ENCODE data around the gene TP53I11.

The TP53I11 gene

DNA sequence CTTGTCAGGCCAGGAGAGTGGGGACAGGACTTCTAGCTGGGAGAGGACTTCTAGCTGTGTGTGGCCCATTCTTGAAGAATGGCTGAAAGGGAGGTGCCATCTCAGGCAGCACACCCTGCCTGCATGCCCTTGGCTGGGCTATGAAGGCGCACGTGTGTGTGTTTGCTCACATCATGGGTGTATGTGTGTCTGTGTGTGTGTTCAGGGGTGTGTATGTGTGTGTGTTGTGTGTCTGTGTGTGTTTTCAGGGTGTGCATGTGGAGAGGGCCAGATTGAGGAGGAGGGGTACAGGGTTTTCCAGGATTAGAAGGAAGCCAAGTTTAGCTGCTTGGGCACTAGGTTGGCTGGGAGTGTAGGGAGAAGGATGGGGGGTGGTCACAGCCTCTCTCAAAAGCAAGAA lies 16.6 kb downstream of the TP53I11 start:
- Histone ChIP-seq H3K4ac (ENCODE audit: low read depth, low read length) (no peak overlapping the region), H3K4me1 (ENCODE audit: control insufficient read depth, low read depth, low read length) (no peaks in the 10 kb centered on the region), H3K79me1 (ENCODE audit: low read length) (no peaks in the 10 kb centered on the region), H3K9ac (ENCODE audit: low read length) (no peak overlapping the region), H3K18ac (ENCODE audit: low read length) (no peak overlapping the region), H3K56ac (ENCODE audit: low read length) (no peak overlapping the region), H2AK5ac (ENCODE audit: low read length) (no peak overlapping the region), H2BK120ac (ENCODE audit: low read depth, low read length) (no peak overlapping the region), H4K8ac (ENCODE audit: low read depth, low read length) (no peak overlapping the region), H3K23ac (ENCODE audit: low read length) (no peak overlapping the region), H3K4me3 (ENCODE audit: low read length) (no peak overlapping the region), H3K27me3 (ENCODE audit: insufficient read depth, low read length, poor library complexity) (no peaks in the 10 kb centered on the region), H3K79me2 (ENCODE audit: control insufficient read depth, insufficient read depth, low read length) (no peaks in the 10 kb centered on the region), H2BK5ac (ENCODE audit: low read length) (no peak overlapping the region), H3K4me2 (ENCODE audit: low read length) (no peak overlapping the region), H4K5ac (ENCODE audit: low read length) (no peak overlapping the region), H3K27ac (ENCODE audit: low read depth, low read length) (no peak overlapping the region), H3K36me3 (ENCODE audit: control insufficient read depth, insufficient read depth, low read length) (no peaks in the 10 kb centered on the region), H2BK15ac (replicated peaks; ENCODE audit: low read depth) (no peak overlapping the region)
- no peak for DNase-seq
- no CpG with 5 or more reads among the region's 2 CpGs for whole genome bisulfite sequencing (ENCODE audit: extremely low coverage, insufficient coverage, low lambda C conversion rate)

DNA sequence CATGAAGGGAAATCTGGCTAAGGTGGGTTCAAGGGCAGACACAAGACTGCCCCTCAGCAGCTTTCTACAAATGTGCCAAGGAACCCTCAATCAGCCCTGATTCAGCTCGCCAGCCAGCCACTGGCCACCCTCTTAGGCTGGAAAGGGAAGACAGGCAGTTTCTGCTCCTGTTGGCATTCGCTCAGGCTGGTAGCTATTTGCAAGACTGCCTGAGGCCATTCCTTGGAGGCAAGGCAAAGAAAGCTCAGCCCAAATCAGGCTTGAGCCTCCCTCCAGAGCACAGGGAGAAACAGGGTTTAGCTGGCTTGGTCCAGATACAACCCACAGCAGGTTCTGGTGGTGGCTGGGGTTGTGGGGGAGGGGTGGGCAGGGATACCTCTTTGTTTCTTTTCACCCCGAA lies 19.2 kb downstream of the TP53I11 start:
- H3K4me3 ChIP-seq (ENCODE audit: low read length): no peak overlapping the region
- H3K79me1 ChIP-seq (ENCODE audit: low read length): no peaks in the 10 kb centered on the region
- H2BK5ac ChIP-seq (ENCODE audit: low read length): no peak overlapping the region
- WGBS (ENCODE audit: extremely low coverage, insufficient coverage, low lambda C conversion rate): no CpG with 5 or more reads among the region's 3 CpGs
- no peak overlapping the region for H3K27ac ChIP-seq (ENCODE audit: low read depth, low read length)
- no peak overlapping the region for H4K8ac ChIP-seq (ENCODE audit: low read depth, low read length)
- H2BK15ac ChIP-seq (replicated peaks; ENCODE audit: low read depth): no peak overlapping the region
- H3K56ac ChIP-seq (ENCODE audit: low read length): no peak overlapping the region
- H3K4me2 ChIP-seq (ENCODE audit: low read length): no peak overlapping the region
- no peaks in the 10 kb centered on the region for H3K79me2 ChIP-seq (ENCODE audit: control insufficient read depth, insufficient read depth, low read length)
- no peaks in the 10 kb centered on the region for H3K27me3 ChIP-seq (ENCODE audit: insufficient read depth, low read length, poor library complexity)
- H3K18ac ChIP-seq (ENCODE audit: low read length): no peak overlapping the region
- peak; percentile 68 for DNase-seq
- H3K9ac ChIP-seq (ENCODE audit: low read length): peak overlapping the region; percentile 8
- H4K5ac ChIP-seq (ENCODE audit: low read length): no peak overlapping the region
- H3K4ac ChIP-seq (ENCODE audit: low read depth, low read length): no peak overlapping the region
- no peaks in the 10 kb centered on the region for H3K36me3 ChIP-seq (ENCODE audit: control insufficient read depth, insufficient read depth, low read length)
- H2BK120ac ChIP-seq (ENCODE audit: low read depth, low read length): no peak overlapping the region
- peaks cover 4% of the 10 kb centered on the region for H3K4me1 ChIP-seq (ENCODE audit: control insufficient read depth, low read depth, low read length)
- no peak overlapping the region for H3K23ac ChIP-seq (ENCODE audit: low read length)
- H2AK5ac ChIP-seq (ENCODE audit: low read length): no peak overlapping the region

DNA sequence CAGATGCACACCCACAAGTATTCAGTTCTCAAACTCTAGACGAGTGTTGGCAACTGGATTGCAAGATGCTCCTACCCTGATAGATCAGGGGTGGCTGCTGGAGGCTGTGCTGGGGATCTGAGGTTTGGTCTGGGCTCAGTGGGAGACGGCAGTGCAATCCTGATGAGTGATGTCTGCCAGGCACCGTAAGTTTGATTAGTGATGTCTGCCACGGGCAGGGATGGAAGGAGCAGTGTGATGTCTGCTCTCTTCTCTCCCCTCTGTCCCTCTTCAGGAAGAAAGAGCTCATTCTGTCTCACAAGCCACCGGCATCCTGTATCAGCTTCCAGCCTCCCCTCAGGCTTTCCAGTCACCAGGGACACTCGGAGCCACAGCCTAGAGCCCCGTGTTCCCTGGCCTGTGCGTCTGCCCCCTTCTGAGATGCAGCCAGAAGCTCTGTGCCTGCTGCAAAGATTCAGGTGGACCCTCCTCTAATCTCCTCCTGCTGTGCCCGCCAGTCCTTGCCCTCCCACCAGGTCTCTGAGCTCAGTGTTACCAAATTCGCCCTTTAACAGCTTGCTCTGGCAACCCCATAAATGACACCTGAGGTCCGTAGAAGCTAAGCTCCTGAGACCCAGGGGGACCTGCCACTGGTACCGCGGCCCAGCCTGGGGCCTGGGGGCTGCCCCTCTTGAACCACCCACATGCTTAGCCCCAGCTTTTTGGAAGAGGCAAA lies 19.9 kb downstream of the TP53I11 start:
- H3K4me2 ChIP-seq (ENCODE audit: low read length): no peak overlapping the region
- no peak overlapping the region for H2AK5ac ChIP-seq (ENCODE audit: low read length)
- no CpG with 5 or more reads among the region's 13 CpGs for WGBS (ENCODE audit: extremely low coverage, insufficient coverage, low lambda C conversion rate)
- H3K79me2 ChIP-seq (ENCODE audit: control insufficient read depth, insufficient read depth, low read length): no peaks in the 10 kb centered on the region
- H3K4me3 ChIP-seq (ENCODE audit: low read length): no peak overlapping the region
- H2BK120ac ChIP-seq (ENCODE audit: low read depth, low read length): no peak overlapping the region
- H3K4me1 ChIP-seq (ENCODE audit: control insufficient read depth, low read depth, low read length): peaks cover 4% of the 10 kb centered on the region
- no peak overlapping the region for H3K56ac ChIP-seq (ENCODE audit: low read length)
- peak; percentile 71 for DNase-seq
- no peak overlapping the region for H3K18ac ChIP-seq (ENCODE audit: low read length)
- no peak overlapping the region for H4K8ac ChIP-seq (ENCODE audit: low read depth, low read length)
- no peaks in the 10 kb centered on the region for H3K79me1 ChIP-seq (ENCODE audit: low read length)
- no peak overlapping the region for H2BK15ac ChIP-seq (replicated peaks; ENCODE audit: low read depth)
- H3K23ac ChIP-seq (ENCODE audit: low read length): no peak overlapping the region
- no peak overlapping the region for H3K9ac ChIP-seq (ENCODE audit: low read length)
- no peak overlapping the region for H2BK5ac ChIP-seq (ENCODE audit: low read length)
- no peak overlapping the region for H4K5ac ChIP-seq (ENCODE audit: low read length)
- no peaks in the 10 kb centered on the region for H3K36me3 ChIP-seq (ENCODE audit: control insufficient read depth, insufficient read depth, low read length)
- no peak overlapping the region for H3K27ac ChIP-seq (ENCODE audit: low read depth, low read length)
- no peaks in the 10 kb centered on the region for H3K27me3 ChIP-seq (ENCODE audit: insufficient read depth, low read length, poor library complexity)
- H3K4ac ChIP-seq (ENCODE audit: low read depth, low read length): no peak overlapping the region

DNA sequence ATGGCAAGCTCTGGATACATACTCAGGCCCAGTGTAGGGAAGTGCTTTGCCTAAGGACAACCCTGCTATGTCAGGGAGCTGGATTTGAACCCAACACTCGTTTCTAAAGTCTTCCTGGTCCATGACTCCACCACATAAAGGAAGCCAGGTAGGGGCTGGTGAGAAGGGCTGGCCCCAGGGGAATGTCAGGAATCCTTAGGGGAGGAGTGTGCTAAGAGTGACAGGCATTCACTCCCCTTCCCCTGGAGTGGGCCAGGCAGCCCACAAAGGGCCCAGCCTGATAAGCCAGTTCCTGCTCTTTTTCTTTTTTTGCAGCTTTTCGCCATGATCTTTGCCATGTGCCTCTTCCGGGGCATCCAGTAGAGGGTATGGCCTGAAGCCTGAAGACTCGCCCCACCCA lies 21.9 kb downstream of the TP53I11 start:
- peak; percentile 95 for DNase-seq
- H3K27me3 ChIP-seq (ENCODE audit: insufficient read depth, low read length, poor library complexity): no peaks in the 10 kb centered on the region
- H2BK5ac ChIP-seq (ENCODE audit: low read length): no peak overlapping the region
- no peaks in the 10 kb centered on the region for H3K36me3 ChIP-seq (ENCODE audit: control insufficient read depth, insufficient read depth, low read length)
- H3K4me1 ChIP-seq (ENCODE audit: control insufficient read depth, low read depth, low read length): peaks cover 4% of the 10 kb centered on the region
- no peaks in the 10 kb centered on the region for H3K79me1 ChIP-seq (ENCODE audit: low read length)
- no peak overlapping the region for H3K4me3 ChIP-seq (ENCODE audit: low read length)
- H2BK15ac ChIP-seq (replicated peaks; ENCODE audit: low read depth): no peak overlapping the region
- no peak overlapping the region for H3K18ac ChIP-seq (ENCODE audit: low read length)
- peak overlapping the region; percentile 67 for H3K56ac ChIP-seq (ENCODE audit: low read length)
- WGBS (ENCODE audit: extremely low coverage, insufficient coverage, low lambda C conversion rate): no CpG with 5 or more reads among the region's 4 CpGs
- no peak overlapping the region for H3K23ac ChIP-seq (ENCODE audit: low read length)
- no peak overlapping the region for H2AK5ac ChIP-seq (ENCODE audit: low read length)
- no peak overlapping the region for H4K5ac ChIP-seq (ENCODE audit: low read length)
- no peak overlapping the region for H3K9ac ChIP-seq (ENCODE audit: low read length)
- H4K8ac ChIP-seq (ENCODE audit: low read depth, low read length): no peak overlapping the region
- peak overlapping the region; percentile 10 for H3K4ac ChIP-seq (ENCODE audit: low read depth, low read length)
- H2BK120ac ChIP-seq (ENCODE audit: low read depth, low read length): no peak overlapping the region
- no peaks in the 10 kb centered on the region for H3K79me2 ChIP-seq (ENCODE audit: control insufficient read depth, insufficient read depth, low read length)
- no peak overlapping the region for H3K27ac ChIP-seq (ENCODE audit: low read depth, low read length)
- H3K4me2 ChIP-seq (ENCODE audit: low read length): no peak overlapping the region

DNA sequence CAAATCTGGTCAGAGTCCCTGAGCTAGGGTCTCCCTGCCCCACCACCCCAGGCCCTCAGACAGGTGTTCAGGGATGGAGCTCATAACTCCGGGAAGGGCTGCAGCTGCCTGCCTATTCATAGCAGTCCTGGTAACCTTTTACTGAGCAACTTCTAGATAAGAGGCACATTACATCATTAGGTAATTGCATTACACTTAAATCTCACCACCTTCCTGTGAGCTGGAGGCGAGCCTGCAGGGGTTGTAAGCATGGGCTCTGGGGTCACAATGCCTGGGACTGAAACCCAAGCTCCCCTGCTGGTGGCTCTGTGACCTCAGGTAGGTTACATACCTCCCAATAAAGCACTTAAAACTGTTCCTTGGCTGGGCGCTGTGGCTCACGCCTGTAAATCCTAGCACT lies 22.5 kb downstream of the TP53I11 start:
- no peak overlapping the region for H3K27ac ChIP-seq (ENCODE audit: low read depth, low read length)
- peaks cover 4% of the 10 kb centered on the region for H3K4me1 ChIP-seq (ENCODE audit: control insufficient read depth, low read depth, low read length)
- no peak overlapping the region for H3K4me3 ChIP-seq (ENCODE audit: low read length)
- no peak overlapping the region for H2BK120ac ChIP-seq (ENCODE audit: low read depth, low read length)
- H2AK5ac ChIP-seq (ENCODE audit: low read length): no peak overlapping the region
- H3K79me1 ChIP-seq (ENCODE audit: low read length): no peaks in the 10 kb centered on the region
- no peak overlapping the region for H3K56ac ChIP-seq (ENCODE audit: low read length)
- no peak overlapping the region for H2BK5ac ChIP-seq (ENCODE audit: low read length)
- H3K79me2 ChIP-seq (ENCODE audit: control insufficient read depth, insufficient read depth, low read length): no peaks in the 10 kb centered on the region
- DNase-seq: peak; percentile 79
- H2BK15ac ChIP-seq (replicated peaks; ENCODE audit: low read depth): no peak overlapping the region
- no peak overlapping the region for H3K18ac ChIP-seq (ENCODE audit: low read length)
- no peak overlapping the region for H3K9ac ChIP-seq (ENCODE audit: low read length)
- H3K4me2 ChIP-seq (ENCODE audit: low read length): no peak overlapping the region
- no peak overlapping the region for H3K23ac ChIP-seq (ENCODE audit: low read length)
- H3K4ac ChIP-seq (ENCODE audit: low read depth, low read length): no peak overlapping the region
- no peaks in the 10 kb centered on the region for H3K36me3 ChIP-seq (ENCODE audit: control insufficient read depth, insufficient read depth, low read length)
- H4K8ac ChIP-seq (ENCODE audit: low read depth, low read length): no peak overlapping the region
- no peak overlapping the region for H4K5ac ChIP-seq (ENCODE audit: low read length)
- no CpG with 5 or more reads among the region's 4 CpGs for WGBS (ENCODE audit: extremely low coverage, insufficient coverage, low lambda C conversion rate)
- no peaks in the 10 kb centered on the region for H3K27me3 ChIP-seq (ENCODE audit: insufficient read depth, low read length, poor library complexity)

DNA sequence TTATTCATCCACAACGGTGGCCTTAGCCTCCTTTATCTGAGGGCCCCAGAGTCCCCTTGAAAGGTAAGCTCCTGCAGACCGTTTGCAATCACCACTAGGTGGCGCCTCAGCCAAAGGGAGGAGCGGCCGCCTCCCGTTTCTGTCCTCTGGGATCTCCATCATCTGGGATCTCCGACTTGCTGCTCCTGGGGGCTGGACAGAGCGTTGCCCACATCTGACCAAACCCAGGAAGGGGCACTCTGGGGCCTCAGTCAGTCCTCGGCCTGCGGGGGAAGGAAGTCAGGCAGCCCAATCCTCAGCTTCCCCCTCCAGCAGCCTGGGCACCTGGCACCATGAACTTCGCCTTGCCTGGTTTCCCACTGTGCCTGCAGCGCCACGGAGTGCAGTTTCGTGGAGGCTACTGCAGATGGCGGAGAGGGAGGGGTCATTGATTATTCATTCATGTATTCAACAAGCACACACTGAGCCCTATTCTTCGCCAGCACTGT lies 23.5 kb downstream of the TP53I11 start:
- peak; percentile 91 for DNase-seq
- H3K4me3 ChIP-seq (ENCODE audit: low read length): no peak overlapping the region
- no CpG with 5 or more reads among the region's 16 CpGs for WGBS (ENCODE audit: extremely low coverage, insufficient coverage, low lambda C conversion rate)

More for the DNA sequence above, 23.5 kb downstream of the TP53I11 start:
- Histone ChIP-seq H2BK120ac (ENCODE audit: low read depth, low read length) (no peak overlapping the region), H3K4me2 (ENCODE audit: low read length) (no peak overlapping the region), H3K9ac (ENCODE audit: low read length) (no peak overlapping the region), H2AK5ac (ENCODE audit: low read length) (no peak overlapping the region), H3K79me1 (ENCODE audit: low read length) (no peaks in the 10 kb centered on the region), H2BK15ac (replicated peaks; ENCODE audit: low read depth) (no peak overlapping the region), H3K18ac (ENCODE audit: low read length) (no peak overlapping the region), H3K4ac (ENCODE audit: low read depth, low read length) (no peak overlapping the region), H2BK5ac (ENCODE audit: low read length) (no peak overlapping the region), H4K8ac (ENCODE audit: low read depth, low read length) (no peak overlapping the region), H3K36me3 (ENCODE audit: control insufficient read depth, insufficient read depth, low read length) (no peaks in the 10 kb centered on the region), H3K79me2 (ENCODE audit: control insufficient read depth, insufficient read depth, low read length) (no peaks in the 10 kb centered on the region), H3K56ac (ENCODE audit: low read length) (no peak overlapping the region), H3K27me3 (ENCODE audit: insufficient read depth, low read length, poor library complexity) (no peaks in the 10 kb centered on the region), H3K23ac (ENCODE audit: low read length) (no peak overlapping the region), H3K4me1 (ENCODE audit: control insufficient read depth, low read depth, low read length) (peaks cover 4% of the 10 kb centered on the region), H4K5ac (ENCODE audit: low read length) (no peak overlapping the region), H3K27ac (ENCODE audit: low read depth, low read length) (no peak overlapping the region)
